Regular cardiac myocyte (primary cell): Measurements from ENCODE around the gene WARS2. TPM values are rescaled to one million over a fixed set of nuclear protein-coding genes. Genes with fewer than 3 reads are reported as not detected.

ENCODE experiments used
- total RNA-seq: library from RNA; depleted of rRNA; stranded (reverse); fragments of >200 nt; gene quantifications from 2 replicates; pipeline ENCODE4 v1.2.3, GENCODE V29; 2014

Gene WARS2
- 11.3 and 12.5 TPM in 2 replicates for total RNA-seq

DNA sequence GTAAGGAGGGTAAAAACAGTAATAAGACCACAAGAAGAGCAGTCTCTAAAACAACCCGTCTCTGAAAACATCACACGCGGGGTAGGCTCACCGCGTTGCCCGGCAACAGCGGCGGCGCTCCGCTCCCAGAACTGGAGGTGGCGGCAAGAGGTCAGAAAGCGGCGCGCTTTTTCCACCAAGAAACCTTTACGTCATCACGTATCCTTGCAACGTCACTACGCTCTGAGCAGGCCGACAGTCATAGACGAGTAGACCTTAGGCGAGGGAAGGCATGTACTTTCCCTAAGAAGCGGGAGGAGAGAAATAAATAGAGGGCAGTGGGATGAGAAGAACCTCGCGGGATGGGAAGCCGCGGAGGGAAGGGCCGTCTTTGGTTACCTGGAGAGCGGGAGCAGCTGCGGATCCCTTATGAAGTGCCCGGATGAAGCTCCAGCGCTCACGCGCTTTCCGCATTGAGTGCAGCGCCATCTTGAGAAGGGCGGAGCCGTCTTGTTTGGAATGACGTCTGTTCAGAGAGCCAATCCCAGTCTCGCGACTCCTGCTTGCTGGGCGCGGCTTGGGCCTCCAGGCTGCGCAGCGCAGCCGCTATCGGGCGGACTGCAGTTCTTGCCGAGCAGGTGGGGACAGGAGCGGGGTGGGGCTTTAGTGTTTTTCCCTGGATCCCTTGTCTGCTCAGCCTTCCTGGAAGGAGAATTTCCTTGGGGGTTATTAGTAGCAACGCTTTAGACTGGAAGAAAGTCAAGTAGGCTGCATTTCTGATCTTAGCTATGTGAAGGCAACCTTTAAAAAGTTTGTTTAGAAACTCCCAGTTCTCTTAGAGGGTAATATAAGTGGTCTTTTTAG, at the start of gene WARS2:
WARS2 (minus strand) TSS at position 477 of the 843 bp plus-strand sequence; CDS start at position 468, 9 bp downstream.

DNA sequence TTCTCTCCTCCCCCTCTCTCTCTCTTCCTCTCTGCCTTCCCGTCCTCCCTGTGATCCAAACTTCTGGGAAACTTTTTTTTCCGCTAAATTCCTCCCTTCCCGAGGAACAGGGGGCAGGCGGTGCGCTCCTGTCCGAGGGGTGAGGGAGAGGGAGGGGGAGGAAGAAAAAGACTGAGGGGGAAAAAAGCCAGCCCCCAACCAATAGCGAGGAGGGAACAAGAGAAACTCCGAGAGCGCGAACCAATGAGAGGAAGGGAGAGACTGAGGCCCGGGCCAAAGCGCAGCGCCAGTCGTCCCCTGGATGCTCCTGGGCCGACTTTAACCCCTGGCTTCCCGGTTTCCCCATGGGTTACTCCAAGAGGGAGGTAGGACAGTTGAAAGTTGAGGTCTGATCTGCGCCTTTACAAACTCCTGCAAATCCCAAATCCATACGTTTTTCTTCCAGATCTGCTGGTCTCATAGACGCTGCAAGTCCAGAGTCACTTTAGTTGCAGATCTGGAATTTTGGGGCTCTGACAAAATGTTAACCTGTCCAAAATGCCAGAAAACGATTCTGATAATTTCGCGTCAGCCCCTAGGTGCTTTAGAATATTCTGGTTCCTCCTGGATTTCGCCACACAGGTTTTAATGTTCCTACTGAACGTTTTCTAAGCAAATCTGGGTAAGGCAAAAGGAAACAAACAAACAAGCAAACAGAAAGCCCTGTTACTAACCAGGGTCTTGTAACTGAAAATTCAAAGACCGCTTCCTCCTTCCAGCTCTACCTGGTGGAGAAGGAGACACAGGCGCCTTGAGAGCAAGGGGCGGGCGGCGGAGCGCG, 152.1 kb downstream of the WARS2 start, which contains the start of gene TBX15:
TBX15 (minus strand) TSS at position 158 of the 820 bp plus-strand sequence. CDS start 548 bp downstream, outside the sequence.

Other genes with a start within 250 kb of the WARS2 start
- gene TBX15, start 152.3 kb downstream of the WARS2 start, total RNA-seq, result 1.7 and 1.9 TPM in 2 replicates
- gene HAO2, start 228.1 kb upstream of the WARS2 start, total RNA-seq, result not detected in 2 replicates